SK-N-SH (cell line): ENCODE data around the gene EVI5.

ENCODE experiments used
- CTCF ChIP-seq: fragments of 200-600 bp; sonication (generic); IDR thresholded peaks from 2 replicates; pipeline ENCODE4 v1.6.1; 2017; ENCODE audit warnings: antibody characterized with exemption, mild to moderate bottlenecking, moderate library complexity
- EZH2phosphoT487 ChIP-seq: fragments of 200-600 bp; sonication (generic); IDR thresholded peaks from 2 replicates; pipeline ENCODE4 v1.6.1; 2017; ENCODE audit warnings: low read depth, mixed run types, mild to moderate bottlenecking, antibody characterized with exemption, moderate library complexity, borderline replicate concordance
- POLR2AphosphoS5 ChIP-seq: IDR thresholded peaks from 2 replicates; pipeline ENCODE4 v1.6.1; 2012; ENCODE audit warnings: low read depth, low read length
- RFX5 ChIP-seq: IDR thresholded peaks from 2 replicates; pipeline ENCODE4 v1.6.1; 2012; ENCODE audit warnings: mild to moderate bottlenecking, improper control_type of control experiment, low read length

- no peak for TF ChIP-seq POLR2AphosphoS5
- TF ChIP-seq RFX5 = no peak
- no peak for TF ChIP-seq CTCF
- TF ChIP-seq EZH2phosphoT487 = no peak
Measured at GRCh38 chr1:92470216-92470615, 314.7 kb downstream of the EVI5 start.
